ENCODE data around the gene SENP7.

SENP7 gene

GRCh38 chr3:101383156-101383575 lies 129.8 kb downstream of the SENP7 start:
- Histone ChIP-seq H3K4me3 (replicated peaks; ENCODE audit: low read depth, low read length) (no peak overlapping the region), H3K27me3 (replicated peaks; ENCODE audit: control insufficient read depth, insufficient read depth, low read length) (no peaks in the 10 kb centered on the region), H3K36me3 (ENCODE audit: control insufficient read depth, insufficient read depth, low read length) (no peaks in the 10 kb centered on the region)
- no peak for TF ChIP-seq CTCF (IDR thresholded peaks at IDR 0.05; ENCODE audit: insufficient read depth, low read length, poor library complexity, severe bottlenecking)
- no peak for DNase-seq (ENCODE audit: extremely low read depth, insufficient read length)

GRCh38 chr3:101381809-101382208 lies 131.2 kb downstream of the SENP7 start:
- no peak for DNase-seq (ENCODE audit: extremely low read depth, insufficient read length)
- no peaks in the 10 kb centered on the region for H3K36me3 ChIP-seq (ENCODE audit: control insufficient read depth, insufficient read depth, low read length)
- no peak overlapping the region for H3K4me3 ChIP-seq (replicated peaks; ENCODE audit: low read depth, low read length)
- peak; percentile 23 for TF ChIP-seq CTCF (IDR thresholded peaks at IDR 0.05; ENCODE audit: insufficient read depth, low read length, poor library complexity, severe bottlenecking)
- H3K27me3 ChIP-seq (replicated peaks; ENCODE audit: control insufficient read depth, insufficient read depth, low read length) = no peaks in the 10 kb centered on the region

GRCh38 chr3:101379658-101380376 lies 133.2 kb downstream of the SENP7 start:
- no peak for TF ChIP-seq CTCF (IDR thresholded peaks at IDR 0.05; ENCODE audit: insufficient read depth, low read length, poor library complexity, severe bottlenecking)
- Histone ChIP-seq H3K27me3 (replicated peaks; ENCODE audit: control insufficient read depth, insufficient read depth, low read length) (no peaks in the 10 kb centered on the region), H3K4me3 (replicated peaks; ENCODE audit: low read depth, low read length) (no peak overlapping the region), H3K36me3 (ENCODE audit: control insufficient read depth, insufficient read depth, low read length) (no peaks in the 10 kb centered on the region)
- DNase-seq (ENCODE audit: extremely low read depth, insufficient read length) = peak; percentile 58

- no peak for DNase-seq (ENCODE audit: extremely low read depth, insufficient read length)
- Histone ChIP-seq H3K4me3 (replicated peaks; ENCODE audit: low read depth, low read length) (no peak overlapping the region), H3K36me3 (ENCODE audit: control insufficient read depth, insufficient read depth, low read length) (no peaks in the 10 kb centered on the region), H3K27me3 (replicated peaks; ENCODE audit: control insufficient read depth, insufficient read depth, low read length) (no peaks in the 10 kb centered on the region)
- TF ChIP-seq CTCF (IDR thresholded peaks at IDR 0.05; ENCODE audit: insufficient read depth, low read length, poor library complexity, severe bottlenecking) = no peak
These were observed 135.2 kb downstream of the SENP7 start for GRCh38 chr3:101377796-101378195.

GRCh38 chr3:101377209-101377608 lies 135.8 kb downstream of the SENP7 start:
- DNase-seq (ENCODE audit: extremely low read depth, insufficient read length) = no peak
- H3K4me3 ChIP-seq (replicated peaks; ENCODE audit: low read depth, low read length) = no peak overlapping the region
- H3K27me3 ChIP-seq (replicated peaks; ENCODE audit: control insufficient read depth, insufficient read depth, low read length) = no peaks in the 10 kb centered on the region
- no peak for TF ChIP-seq CTCF (IDR thresholded peaks at IDR 0.05; ENCODE audit: insufficient read depth, low read length, poor library complexity, severe bottlenecking)
- H3K36me3 ChIP-seq (ENCODE audit: control insufficient read depth, insufficient read depth, low read length) = no peaks in the 10 kb centered on the region

- Histone ChIP-seq H3K36me3 (ENCODE audit: control insufficient read depth, insufficient read depth, low read length) (no peaks in the 10 kb centered on the region), H3K4me3 (replicated peaks; ENCODE audit: low read depth, low read length) (no peak overlapping the region), H3K27me3 (replicated peaks; ENCODE audit: control insufficient read depth, insufficient read depth, low read length) (no peaks in the 10 kb centered on the region)
- TF ChIP-seq CTCF (IDR thresholded peaks at IDR 0.05; ENCODE audit: insufficient read depth, low read length, poor library complexity, severe bottlenecking) = no peak
- no peak for DNase-seq (ENCODE audit: extremely low read depth, insufficient read length)
These were observed 137.4 kb downstream of the SENP7 start for GRCh38 chr3:101375586-101375985.
